Psoas muscle (tissue), 8 donors: ENCODE results near the gene ZRANB2. TPM values are rescaled to one million over a fixed set of nuclear protein-coding genes. Genes with fewer than 3 reads are reported as not detected.

Experiments used
- ATAC-seq, 4 donors: fragments of 200-7000 bp; cut with Tn5 transposase; one replicate each; pipeline ENCODE4 v1.9.1; 2020; ENCODE audit warnings: moderate library complexity in 3 of 4, mild to moderate bottlenecking in 2 of 4
- DNase-seq, 2 donors: peaks; one replicate each; pipeline ENCODE4 v3.0.0-alpha.2; 2020
- H3K27ac ChIP-seq: fragments of 200-600 bp; one replicate; pipeline ENCODE4 v1.8.0; 2022
- H3K27me3 ChIP-seq, 3 donors: fragments of 200-600 bp in 1 of 3; one replicate each; pipeline versions ENCODE4 v1.6.1 to v1.8.0; 2013 to 2022; ENCODE audit warnings: low read length in 2 of 3, mild to moderate bottlenecking in 2 of 3, moderate library complexity in 1 of 3; ENCODE audit not compliant: insufficient read depth in 3 of 3
- H3K36me3 ChIP-seq, 2 donors: fragments of 200-600 bp in 1 of 2; one replicate each; pipeline versions ENCODE4 v1.6.1 to v1.8.0; 2013 to 2022; ENCODE audit warnings: low read depth in 1 of 2, mild to moderate bottlenecking in 1 of 2, moderate library complexity in 1 of 2; ENCODE audit not compliant: insufficient read depth in 1 of 2
- H3K4me1 ChIP-seq: fragments of 200-600 bp; one replicate; pipeline ENCODE4 v1.8.0; 2022
- H3K4me3 ChIP-seq: fragments of 200-600 bp; one replicate; pipeline ENCODE4 v1.8.0; 2022; ENCODE audit warnings: mild to moderate bottlenecking
- H3K9me3 ChIP-seq: fragments of 200-600 bp; one replicate; pipeline ENCODE4 v1.8.0; 2022
- WGBS, 3 donors: extraction: QIAGEN DNeasy Blood & Tissue Kit; methylation state at CpG; one replicate each; pipeline versions ENCODE4 v1.1.6 to v1.1.7; 2013; 5-methylcytosine and 5-hydroxymethylcytosine counted together
- intact Hi-C, 2 donors: fragments of 100-400 bp; cut with DNase I; formaldehyde crosslinking; loops; one replicate each; pipeline versions ENCODE4 v1.11.0 to v1.14.2; 2022
- polyA plus RNA-seq, 3 donors: library from polyadenylated mRNA; stranded (reverse); fragments of 200-250 nt; gene quantifications; one replicate each; pipeline ENCODE4 v1.2.3, GENCODE V29; 2013
- total RNA-seq, 4 donors: library from RNA; stranded (reverse); fragmentation: NEBNext Ultra II Directional in 2 of 4; extraction: Animal tissue kit (Norgen Biotek cat#: 25700) in 2 of 4; gene quantifications; one replicate each; pipeline versions ENCODE4 v1.2.1 to v1.2.4, GENCODE V29; 2021 to 2023
- TF ChIP-seq, protein P1 (sequence below): fragments of 200-600 bp; IDR thresholded peaks from one replicate; pipeline ENCODE4 v1.8.0; 2022; ENCODE audit warnings: antibody characterized with exemption
- donor health status: healthy with polysubstance abuse.
- donor health status: DM: no; HTN: no; CAD: no; lungs with moderate emphysema.
- donor health status: Bipolar disorder and iron deficiency.
- donor health status: healthy.
- donor health status: DM: yes; HTN: yes; CAD: no.
- donor health status: DM: no; HTN: no; CAD: no.
- donor health status: DM: no; HTN: no; CAD: no.
- donor health status: DM: yes; HTN: yes; CAD: no.

The ZRANB2 gene
- total and polyA plus RNA-seq, 7 donors: 28.2 to 64.5 (median 41.6) TPM

DNA sequence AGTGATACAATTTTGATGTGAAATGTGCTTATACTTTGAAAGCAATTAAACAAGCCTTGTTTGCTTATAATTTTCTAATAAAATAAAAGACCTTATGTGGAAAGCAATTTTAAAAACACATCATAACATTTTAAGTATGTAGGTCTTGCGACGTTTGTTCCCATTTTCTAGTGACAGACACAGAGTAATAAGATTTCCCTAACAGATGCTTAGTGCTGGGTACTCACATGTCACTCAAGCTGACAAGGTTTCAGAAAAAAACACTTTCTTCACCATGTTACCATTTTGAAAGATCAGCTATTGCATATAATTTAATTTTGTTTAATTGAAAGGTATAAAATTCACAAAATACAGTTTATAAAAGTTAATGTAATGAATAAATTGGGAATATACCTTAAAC lies 14.1 kb upstream of the ZRANB2 start:
- H3K27ac ChIP-seq: no peak overlapping the region
- TF ChIP-seq, protein P1, sequence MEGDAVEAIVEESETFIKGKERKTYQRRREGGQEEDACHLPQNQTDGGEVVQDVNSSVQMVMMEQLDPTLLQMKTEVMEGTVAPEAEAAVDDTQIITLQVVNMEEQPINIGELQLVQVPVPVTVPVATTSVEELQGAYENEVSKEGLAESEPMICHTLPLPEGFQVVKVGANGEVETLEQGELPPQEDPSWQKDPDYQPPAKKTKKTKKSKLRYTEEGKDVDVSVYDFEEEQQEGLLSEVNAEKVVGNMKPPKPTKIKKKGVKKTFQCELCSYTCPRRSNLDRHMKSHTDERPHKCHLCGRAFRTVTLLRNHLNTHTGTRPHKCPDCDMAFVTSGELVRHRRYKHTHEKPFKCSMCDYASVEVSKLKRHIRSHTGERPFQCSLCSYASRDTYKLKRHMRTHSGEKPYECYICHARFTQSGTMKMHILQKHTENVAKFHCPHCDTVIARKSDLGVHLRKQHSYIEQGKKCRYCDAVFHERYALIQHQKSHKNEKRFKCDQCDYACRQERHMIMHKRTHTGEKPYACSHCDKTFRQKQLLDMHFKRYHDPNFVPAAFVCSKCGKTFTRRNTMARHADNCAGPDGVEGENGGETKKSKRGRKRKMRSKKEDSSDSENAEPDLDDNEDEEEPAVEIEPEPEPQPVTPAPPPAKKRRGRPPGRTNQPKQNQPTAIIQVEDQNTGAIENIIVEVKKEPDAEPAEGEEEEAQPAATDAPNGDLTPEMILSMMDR: no peak
- no peaks in the 10 kb centered on the region for H3K9me3 ChIP-seq
- H3K27me3 ChIP-seq: peaks cover 0 to 4% (median 0%) of the 10 kb centered on the region in 3 donors
- H3K4me1 ChIP-seq: no peaks in the 10 kb centered on the region
- WGBS, 3 donors: 90 to 93% (median 92%) methylated on average over 2 of the region's 2 CpGs
- DNase-seq (no peak), ATAC-seq (no peak)
- H3K36me3 ChIP-seq: no peaks in the 10 kb centered on the region
- intact Hi-C loops: loop anchor here in 1 of 2 donors (5.0 kb wide), 1 partner anchor 427 kb away; no protein-coding TSS in a partner anchor
- no peak overlapping the region for H3K4me3 ChIP-seq

DNA sequence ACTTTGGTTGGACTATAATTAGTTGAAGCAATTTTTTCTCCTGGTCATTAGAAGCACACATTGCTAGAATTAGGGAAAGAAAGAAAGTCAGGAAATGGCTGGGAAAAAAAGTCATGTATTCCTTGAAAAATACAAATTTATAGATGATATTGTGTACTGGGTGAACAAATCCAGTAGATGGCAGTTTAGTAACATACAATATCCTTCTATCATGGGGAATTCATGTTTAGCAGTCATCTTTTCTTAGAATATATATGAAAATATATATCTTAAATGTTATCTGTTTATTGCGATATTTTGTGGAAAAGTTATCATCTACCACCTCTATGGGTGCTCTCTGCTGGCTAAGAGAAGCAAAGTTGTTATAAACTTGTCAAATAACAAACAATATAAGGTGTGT lies 13.1 kb upstream of the ZRANB2 start:
- Histone ChIP-seq H3K4me3 (no peak overlapping the region), H3K27ac (no peak overlapping the region), H3K4me1 (no peaks in the 10 kb centered on the region), H3K36me3 (no peaks in the 10 kb centered on the region), H3K9me3 (no peaks in the 10 kb centered on the region), H3K27me3 (peaks cover 0 to 4% (median 0%) of the 10 kb centered on the region in 3 donors)
- ATAC-seq (no peak), DNase-seq (no peak)
- TF ChIP-seq, protein P1: peak; percentile 37
- 79 to 90% (median 82%) methylated on average over 1 of the region's 1 CpG for WGBS, 3 donors
- intact Hi-C loops: loop anchor here in 1 of 2 donors (5.0 kb wide), 1 partner anchor 428 kb away; no protein-coding TSS in a partner anchor

DNA sequence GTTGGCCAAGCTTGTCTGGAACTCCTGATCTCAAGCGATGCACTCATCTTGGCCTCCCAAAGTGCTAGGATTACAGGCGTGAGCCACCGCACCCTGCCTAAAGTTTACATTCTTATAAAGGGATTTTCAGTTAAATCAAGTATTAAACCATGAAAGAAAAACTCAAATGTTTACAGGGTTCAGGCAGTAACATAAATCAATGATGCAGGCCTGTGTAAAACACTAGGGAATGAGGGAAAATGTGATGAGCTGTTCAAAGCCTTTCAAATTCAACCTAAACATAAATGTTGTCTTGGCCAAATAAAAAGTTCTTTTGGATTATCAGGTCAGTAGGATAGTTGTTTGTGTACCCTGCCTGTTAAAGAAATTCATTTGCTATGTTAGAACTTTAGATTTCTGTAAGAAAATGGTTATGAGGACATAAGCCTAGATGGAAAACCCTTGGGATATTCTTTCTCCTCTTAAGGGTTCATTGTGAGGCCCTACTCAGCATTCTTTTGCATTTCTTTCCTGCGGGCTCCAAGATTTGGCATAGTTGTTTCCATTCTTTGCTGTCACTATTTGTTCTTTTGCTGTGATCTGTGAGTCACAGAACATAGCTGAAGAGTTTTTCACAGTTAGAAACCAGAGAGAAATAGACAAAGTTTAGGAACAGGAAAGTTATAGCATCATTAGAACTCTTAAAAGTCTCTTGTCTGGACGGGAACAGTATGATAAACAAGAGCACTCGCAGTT lies 8.9 kb upstream of the ZRANB2 start:
- H3K4me3 ChIP-seq: no peak overlapping the region
- DNase-seq (no peak), ATAC-seq (no peak)
- H3K9me3 ChIP-seq: no peaks in the 10 kb centered on the region
- no peaks in the 10 kb centered on the region for H3K36me3 ChIP-seq
- intact Hi-C loops: loop anchor here in 1 of 2 donors (5.0 kb wide), 1 partner anchor 433 kb away; no protein-coding TSS in a partner anchor
- WGBS, 3 donors: 79 to 83% (median 80%) methylated on average over 6 of the region's 6 CpGs
- no peak overlapping the region for H3K27ac ChIP-seq
- no peaks in the 10 kb centered on the region for H3K4me1 ChIP-seq
- H3K27me3 ChIP-seq: peaks cover 0 to 17% (median 5%) of the 10 kb centered on the region in 3 donors
- TF ChIP-seq, protein P1: no peak

DNA sequence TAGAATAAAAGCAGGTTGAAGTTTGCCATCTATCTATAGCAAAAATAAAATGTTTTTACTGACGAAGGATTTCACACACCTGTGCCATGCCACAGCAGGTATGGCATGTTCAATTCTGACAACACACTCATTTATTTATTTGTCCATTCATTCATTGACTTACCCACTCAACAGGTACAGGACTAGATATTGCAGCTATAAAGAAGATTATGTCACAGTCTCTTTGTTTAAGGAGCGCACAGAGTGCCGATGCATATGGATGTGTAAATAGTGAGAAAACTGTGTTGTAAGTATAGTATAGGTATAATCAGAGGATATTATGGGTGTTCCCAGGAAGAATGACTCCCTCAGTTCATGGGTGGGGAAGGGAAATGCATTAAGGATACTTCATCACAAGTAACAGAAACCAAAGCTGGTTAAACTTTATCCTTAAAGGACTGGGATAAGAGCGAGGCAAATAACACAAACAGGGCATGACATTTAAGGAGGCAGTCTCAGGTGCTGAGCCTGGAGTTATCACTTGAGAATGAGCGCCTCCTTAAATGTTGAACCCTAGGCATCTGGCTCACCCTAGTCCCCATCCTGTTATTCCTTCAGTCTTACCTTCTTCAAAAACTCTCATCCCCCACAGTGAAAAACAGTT lies 7.9 kb upstream of the ZRANB2 start:
- 86 to 87% (median 87%) methylated on average over 5 of the region's 5 CpGs for WGBS, 3 donors
- DNase-seq: no peak
- intact Hi-C loops: no loop called here
- Histone ChIP-seq H3K9me3 (no peaks in the 10 kb centered on the region), H3K4me1 (no peaks in the 10 kb centered on the region), H3K27ac (no peak overlapping the region), H3K36me3 (no peaks in the 10 kb centered on the region), H3K4me3 (no peak overlapping the region), H3K27me3 (peaks cover 0 to 17% (median 8%) of the 10 kb centered on the region in 3 donors)
- TF ChIP-seq, protein P1: no peak
- ATAC-seq: no peak
